GM12875 (cell line): ENCODE data around the gene THAP9.
"Not testable (repeated sequence)": the region's sequence is repeated elsewhere in the genome, so short reads cannot be mapped to it uniquely, and the experiment has no call there.

Experiments
- H3K4me3 ChIP-seq: one replicate; pipeline ENCODE4 v1.5.1; 2011; ENCODE audit warnings: low read depth, low read length, control low read depth
- CTCF ChIP-seq: IDR thresholded peaks from 2 replicates; pipeline ENCODE4 v1.5.1; 2011; ENCODE audit warnings: low read depth, mild to moderate bottlenecking, control low read depth, inconsistent platforms, low read length, moderate library complexity, borderline replicate concordance; ENCODE audit not compliant: insufficient read depth

Gene THAP9

DNA sequence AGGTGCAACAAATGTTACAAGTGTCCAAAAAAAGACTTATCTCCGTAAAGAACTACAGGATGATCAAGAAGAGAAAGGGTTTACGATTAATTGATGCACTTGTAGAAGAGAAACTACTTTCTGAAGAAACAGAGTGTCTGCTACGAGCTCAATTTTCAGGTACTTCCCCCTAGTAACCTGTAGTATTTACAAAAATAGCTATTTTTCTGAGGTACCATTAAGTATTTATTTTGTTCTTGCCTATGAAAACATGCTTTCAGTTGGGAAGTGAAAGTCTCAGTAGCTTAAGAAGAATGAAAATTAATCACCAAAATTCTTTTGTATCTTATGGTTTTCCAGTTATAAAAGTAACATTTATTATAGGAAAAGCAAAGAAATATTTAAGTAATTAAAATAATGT lies 5.9 kb downstream of the THAP9 start:
- no peak overlapping the region for H3K4me3 ChIP-seq
- TF ChIP-seq CTCF, result no peak

DNA sequence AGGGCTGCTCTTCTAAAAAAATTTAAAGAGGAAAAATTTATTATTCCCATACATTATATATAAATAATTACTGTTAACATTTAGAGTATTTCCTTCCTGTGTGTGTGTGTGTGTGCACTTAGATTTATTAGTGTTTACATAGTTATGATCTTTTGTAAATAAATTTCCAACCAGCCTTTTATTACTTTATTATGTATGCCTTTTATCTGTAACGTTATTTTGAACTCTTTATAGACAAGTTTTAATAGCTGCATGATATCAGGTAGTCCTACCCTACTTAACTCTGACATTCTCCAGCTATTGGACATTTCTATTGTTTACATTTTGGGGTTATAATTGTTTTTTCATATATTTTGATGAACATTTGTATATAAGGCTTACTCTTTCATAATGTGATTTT lies 8.8 kb downstream of the THAP9 start:
- H3K4me3 ChIP-seq, result no peak overlapping the region
- no peak for TF ChIP-seq CTCF

DNA sequence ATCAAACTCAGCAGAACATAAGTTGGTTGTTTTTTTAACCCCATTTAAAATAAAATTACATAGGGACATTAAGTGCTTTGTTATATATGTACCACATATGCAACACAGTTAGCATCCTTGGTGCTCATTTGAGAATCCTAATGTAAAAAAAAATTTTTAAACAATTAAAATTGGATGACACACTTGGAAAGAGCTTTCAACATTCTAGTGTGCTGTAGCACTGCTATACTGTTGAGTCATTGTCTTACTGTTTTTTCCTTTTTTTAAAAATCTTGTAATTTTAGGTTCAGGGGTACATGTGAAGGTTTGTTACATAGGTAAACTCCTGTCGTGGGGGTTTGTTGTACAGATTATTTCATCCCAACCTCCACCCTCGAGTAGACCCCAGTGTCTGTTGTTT lies 12.8 kb downstream of the THAP9 start:
- H3K4me3 ChIP-seq, result no peak overlapping the region
- no peak for TF ChIP-seq CTCF

DNA sequence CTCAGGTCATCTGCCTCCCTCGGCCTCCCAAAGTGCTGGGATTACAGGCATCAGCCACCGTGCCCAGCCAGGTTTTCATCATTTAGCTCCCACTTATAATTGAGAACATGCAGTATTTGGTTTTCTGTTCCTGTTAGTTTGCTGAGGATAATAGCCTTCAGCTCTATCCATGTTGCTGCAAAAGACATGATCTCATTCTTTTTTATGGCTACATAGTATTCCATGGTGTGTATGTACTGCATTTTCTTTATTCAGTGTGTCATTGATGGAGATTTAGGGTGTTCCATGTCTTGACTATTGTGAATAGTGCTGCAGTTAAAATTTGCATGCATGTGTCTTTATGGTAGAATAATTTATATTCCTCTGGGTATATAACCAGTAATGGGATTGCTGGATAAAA lies 13.4 kb downstream of the THAP9 start:
- H3K4me3 ChIP-seq, result not testable (repeated sequence)

GRCh38 chr4:82918091-82918490 lies 17.6 kb downstream of the THAP9 start:
- no peak overlapping the region for H3K4me3 ChIP-seq

GRCh38 chr4:82919386-82919785 lies 18.9 kb downstream of the THAP9 start:
- no peak overlapping the region for H3K4me3 ChIP-seq
- no peak for TF ChIP-seq CTCF

More at GRCh38 chr4:82918091-82918490, 17.6 kb downstream of the THAP9 start:
- no peak for TF ChIP-seq CTCF

- H3K4me3 ChIP-seq, result no peak overlapping the region
- TF ChIP-seq CTCF, result no peak
Observed at GRCh38 chr4:82921795-82922194, 21.3 kb downstream of the THAP9 start.
